ENCODE measurements around the gene TBX4. TPM values are rescaled to one million over a fixed set of nuclear protein-coding genes. Genes with fewer than 3 reads are reported as not detected.

Gene TBX4
- total RNA-seq, 1 experiment from 2014 or later, result not detected

- no peaks in the 10 kb centered on the region for H3K79me2 ChIP-seq (ENCODE audit: insufficient read depth, low read length)
- peaks cover 99% of the 10 kb centered on the region for H3K27me3 Mint-ChIP-seq (ENCODE audit: low read depth)
Measured at GRCh38 chr17:61461967-61462718, 9.9 kb downstream of the TBX4 start.

More at GRCh38 chr17:61461967-61462718, 9.9 kb downstream of the TBX4 start:
- peaks cover 0 to 1% (median 0%) of the 10 kb centered on the region in 3 experiments; a peak in 2 of 7 replicates for H3K36me3 Mint-ChIP-seq (ENCODE audit: insufficient read depth in 1 of 3, low read depth in 3 of 3)
- Histone ChIP-seq H3T11ph (ENCODE audit: low read length) (no peak overlapping the region), H2BK12ac (ENCODE audit: insufficient read length, low read depth, low read length) (no peak overlapping the region), H3K18ac (ENCODE audit: insufficient read length, low read depth, low read length) (no peak overlapping the region), H2BK15ac (ENCODE audit: low read depth, low read length) (no peak overlapping the region), H2AK5ac (ENCODE audit: insufficient read length, low read length) (no peak overlapping the region), H3K4me2 (ENCODE audit: insufficient read depth, insufficient read length, low read length) (peak overlapping the region; percentile 48), H4K8ac (replicated peaks; ENCODE audit: insufficient read length, low read depth, low read length) (no peak overlapping the region), H3K9me3 (ENCODE audit: control insufficient read depth, low read depth, low read length) (no peaks in the 10 kb centered on the region), H3K9ac (ENCODE audit: extremely low read depth, insufficient read length, low read length) (no peak overlapping the region), H3K4me1 (ENCODE audit: insufficient read depth, low read length) (no peaks in the 10 kb centered on the region; the same call in 1 of the 2 replicates), H4K5ac (ENCODE audit: insufficient read length, low read depth, low read length) (no peak overlapping the region), H4K20me1 (ENCODE audit: control insufficient read depth, insufficient read depth, insufficient read length) (peaks cover 2% of the 10 kb centered on the region), H3K79me1 (ENCODE audit: insufficient read depth, low read depth, low read length, poor library complexity, severe bottlenecking) (no peaks in the 10 kb centered on the region), H2BK120ac (ENCODE audit: low read depth, low read length, poor library complexity, severe bottlenecking) (no peak overlapping the region), H2BK20ac (ENCODE audit: low read depth, low read length, poor library complexity, severe bottlenecking) (no peak overlapping the region), H3K56ac (ENCODE audit: insufficient read length, low read depth, low read length) (no peak overlapping the region), H3K27ac (ENCODE audit: insufficient read length, low read depth, low read length) (no peak overlapping the region), H3K23ac (ENCODE audit: insufficient read length, low read depth, low read length) (no peak overlapping the region), H2AFZ (ENCODE audit: low read length) (no peak overlapping the region), H3K4ac (ENCODE audit: low read depth, low read length) (no peak overlapping the region), H3K27me3 (ENCODE audit: insufficient read depth, low read length) (peaks cover 77% of the 10 kb centered on the region), H4K91ac (ENCODE audit: insufficient read length, low read depth, low read length) (no peak overlapping the region), H3K23me2 (ENCODE audit: insufficient read length, low read depth, low read length, poor library complexity, severe bottlenecking) (no peaks in the 10 kb centered on the region), H2BK5ac (ENCODE audit: insufficient read length, low read length) (no peak overlapping the region), H3K14ac (ENCODE audit: insufficient read depth, low read length) (no peak overlapping the region)
- peaks cover 4 to 5% of the 10 kb centered on the region in 2 experiments for H3K9me3 Mint-ChIP-seq
- WGBS (ENCODE audit: extremely low coverage, insufficient read length, low lambda C conversion rate), result no CpG with 5 or more reads among the region's 55 CpGs
- peak overlapping the region; percentile 50 to 77 for H3K4me3 Mint-ChIP-seq
- TF ChIP-seq CTCF (conservative IDR thresholded peaks at IDR 0.05), result 0 out of 3 replicates have a peak, but pooled peaks have one; percentile 5
- peaks cover 25 to 44% of the 10 kb centered on the region in 2 experiments for H3K4me1 Mint-ChIP-seq
- peak; percentile 55 for DNase-seq
- H3K27ac Mint-ChIP-seq, result no peak overlapping the region

Measured in H9 (cell line).